PC-3 (cell line): Measurements from ENCODE around the gene WDR45. TPM values are rescaled to one million over a fixed set of nuclear protein-coding genes. Genes with fewer than 3 reads are reported as not detected.

Source experiments
- ATAC-seq: fragments of 200-7000 bp; cut with Tn5 transposase; 2 replicates; pipeline ENCODE4 v1.9.1; 2020; ENCODE audit warnings: mild to moderate bottlenecking, moderate library complexity
- BruUV-seq: library from RNA; stranded (reverse); fragments of 400-500 nt; replicated peaks from 2 replicates; lab custom pipeline; 2021; lab: Mats Ljungman, UMichigan
- CTCF ChIA-PET: fragments of 300-600 bp; sonication (Branson Sonifier 250); formaldehyde crosslinking; loops from one replicate; lab custom pipeline; 2022; ENCODE audit warnings: antibody characterized with exemption; lab: Charles Lee
- POLR2A ChIA-PET: fragments of 300-600 bp; sonication (Branson Sonifier 250); formaldehyde crosslinking; loops from one replicate; lab custom pipeline; 2022; ENCODE audit warnings: antibody characterized with exemption; ENCODE audit not compliant: unreplicated experiment; lab: Charles Lee
- DNase-seq: peaks from one replicate; pipeline ENCODE4 v3.0.0-alpha.2; 2015
- H2AFZ ChIP-seq: fragments of 300-600 bp; sonication (generic); 2 replicates; pipeline ENCODE4 v1.6.0; 2016; ENCODE audit warnings: antibody characterized with exemption, low read length
- H3F3A ChIP-seq: fragments of 300-600 bp; sonication (generic); one replicate; pipeline ENCODE4 v1.6.0; 2017; ENCODE audit warnings: antibody characterized with exemption, low read length, control low read depth, mild to moderate bottlenecking; ENCODE audit not compliant: unreplicated experiment
- H3K27ac ChIP-seq: fragments of 300-600 bp; sonication (generic); 2 replicates; pipeline ENCODE4 v1.5.1; 2016; ENCODE audit warnings: mild to moderate bottlenecking, low read length
- H3K27me3 ChIP-seq: fragments of 300-600 bp; sonication (generic); 2 replicates; pipeline ENCODE4 v1.6.1; 2016; ENCODE audit warnings: low read length, mixed read lengths
- H3K36me3 ChIP-seq: fragments of 300-600 bp; sonication (generic); 2 replicates; pipeline ENCODE4 v1.6.1; 2016; ENCODE audit warnings: low read depth, mixed run types, low read length, mixed read lengths
- H3K4me1 ChIP-seq: fragments of 300-600 bp; sonication (generic); 2 replicates; pipeline ENCODE4 v1.5.1; 2016; ENCODE audit warnings: low read length; ENCODE audit not compliant: insufficient read depth
- H3K4me2 ChIP-seq: fragments of 300-600 bp; sonication (generic); 2 replicates; pipeline ENCODE4 v1.6.0; 2016; ENCODE audit warnings: low read length
- H3K4me3 ChIP-seq: fragments of 300-600 bp; sonication (generic); 2 replicates; pipeline ENCODE4 v1.5.1; 2016; ENCODE audit warnings: mild to moderate bottlenecking, low read length, mixed read lengths
- H3K79me2 ChIP-seq: fragments of 300-600 bp; sonication (generic); 2 replicates; pipeline ENCODE4 v1.6.1; 2017; ENCODE audit warnings: low read length, mixed read lengths
- H3K9ac ChIP-seq: fragments of 300-600 bp; sonication (generic); 2 replicates; pipeline ENCODE4 v1.6.0; 2016; ENCODE audit warnings: mild to moderate bottlenecking, low read length
- H3K9me2 ChIP-seq: fragments of 300-600 bp; sonication (generic); replicated peaks from 2 replicates; pipeline ENCODE4 v1.6.1; 2016; ENCODE audit warnings: mixed run types, low read length, mixed read lengths
- H3K9me3 ChIP-seq: fragments of 300-600 bp; sonication (generic); 2 replicates; pipeline ENCODE4 v1.6.1; 2016; ENCODE audit warnings: low read length, mixed read lengths
- H4K20me1 ChIP-seq: fragments of 300-600 bp; sonication (generic); 2 replicates; pipeline ENCODE4 v1.6.1; 2016; ENCODE audit warnings: low read length, mixed read lengths
- CTCF ChIP-seq: fragments of 300-600 bp; sonication (generic); conservative IDR thresholded peaks from 2 replicates; pipeline ENCODE4 v1.5.1; 2017; ENCODE audit warnings: antibody characterized with exemption, low read depth, mild to moderate bottlenecking, low read length
- EZH2 ChIP-seq: fragments of 300-600 bp; sonication (generic); IDR thresholded peaks from one replicate; pipeline ENCODE4 v1.6.1; 2017; ENCODE audit warnings: antibody characterized with exemption, mild to moderate bottlenecking, low read length; ENCODE audit not compliant: unreplicated experiment
- EZH2phosphoT487 ChIP-seq: fragments of 300-600 bp; sonication (generic); IDR thresholded peaks from 2 replicates; pipeline ENCODE4 v1.6.1; 2018; ENCODE audit warnings: mild to moderate bottlenecking, antibody characterized with exemption, low read length, borderline replicate concordance
- intact Hi-C: fragments of 100-400 bp; cut with micrococcal nuclease; formaldehyde crosslinking; loops from 2 replicates; pipeline ENCODE4 v1.9.0; 2023
- total RNA-seq: library from RNA; depleted of rRNA; stranded (reverse); fragments of >200 nt; gene quantifications from 2 replicates; pipeline ENCODE4 v1.2.3, GENCODE V29; 2014; rRNA removed

WDR45 gene
- total RNA-seq, 1 experiment from 2014 or later: 27.2 TPM

- Histone ChIP-seq H3K4me1 (no peaks in the 10 kb centered on the region), H2AFZ (no peak overlapping the region), H4K20me1 (no peaks in the 10 kb centered on the region), H3K4me2 (no peak overlapping the region), H3K27ac (no peak overlapping the region), H3K9me2 (no peaks in the 10 kb centered on the region), H3K9ac (no peak overlapping the region), H3K27me3 (no peaks in the 10 kb centered on the region), H3K9me3 (no peaks in the 10 kb centered on the region), H3K79me2 (no peaks in the 10 kb centered on the region), H3K36me3 (peaks cover 25% of the 10 kb centered on the region; the same call in 1 of the 2 replicates), H3F3A (no peaks in the 10 kb centered on the region), H3K4me3 (no peak overlapping the region)
- ATAC-seq: no peak
- intact Hi-C loops: no loop called here
- DNase-seq: no peak
- BruUV-seq: no TSS peak
- ChIA-PET POLR2A (no interaction called here), CTCF (no interaction called here)
- no peak for TF ChIP-seq CTCF
Measured at GRCh38 chrX:49030283-49030682, 49.4 kb downstream of the WDR45 start.

DNA sequence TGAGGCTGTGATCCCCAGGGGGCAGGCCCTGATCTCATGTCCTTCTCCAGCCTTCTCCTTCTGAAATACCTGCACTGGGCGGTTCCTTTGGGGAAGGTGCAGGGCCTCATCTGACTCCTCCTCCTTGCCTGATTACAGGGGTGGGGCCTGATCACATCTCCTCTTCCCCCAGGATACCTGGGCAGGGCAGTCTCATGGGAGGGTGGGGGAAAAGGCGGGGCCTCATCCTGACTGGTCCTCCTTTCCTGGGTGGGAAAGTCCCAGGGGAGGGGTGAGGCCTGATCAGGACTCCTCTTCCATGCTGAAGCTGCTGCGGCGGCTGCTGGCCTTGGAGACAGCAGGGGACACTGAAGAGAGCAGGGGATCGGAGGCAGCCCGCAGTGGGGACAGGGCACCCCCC, 49.8 kb downstream of the WDR45 start:
- ChIA-PET POLR2A (no interaction called here), CTCF (no interaction called here)
- intact Hi-C loops: no loop called here
- Histone ChIP-seq H3K27ac (no peak overlapping the region), H3K79me2 (no peaks in the 10 kb centered on the region), H3K4me3 (no peak overlapping the region), H3F3A (no peaks in the 10 kb centered on the region), H3K36me3 (peaks cover 25% of the 10 kb centered on the region; the same call in 1 of the 2 replicates), H3K4me1 (no peaks in the 10 kb centered on the region), H3K9ac (no peak overlapping the region), H3K9me3 (no peaks in the 10 kb centered on the region), H2AFZ (no peak overlapping the region), H4K20me1 (no peaks in the 10 kb centered on the region), H3K9me2 (no peaks in the 10 kb centered on the region), H3K27me3 (no peaks in the 10 kb centered on the region), H3K4me2 (no peak overlapping the region)
- TF ChIP-seq EZH2 (no peak), EZH2phosphoT487 (no peak), CTCF (no peak)
- DNase-seq (peak; percentile 35), ATAC-seq (peak; percentile 43; the same call in 1 of the 2 replicates)
- BruUV-seq: no TSS peak

Other genes with a start within 250 kb of the WDR45 start
- gene PCSK1N, start 244.3 kb downstream of the WDR45 start, total RNA-seq: 135 and 177 TPM in 2 replicates
- 101 and 119 TPM in 2 replicates for gene TIMM17B, start 182.1 kb downstream of the WDR45 start, total RNA-seq
- 189 and 241 TPM in 2 replicates for gene PQBP1, start 182.0 kb downstream of the WDR45 start, total RNA-seq
- gene SLC35A2, start 168.2 kb downstream of the WDR45 start, total RNA-seq: 46.6 and 46.8 TPM in 2 replicates
- 24.1 and 25.6 TPM in 2 replicates for gene PIM2, start 160.9 kb downstream of the WDR45 start, total RNA-seq
- gene OTUD5, start 122.3 kb downstream of the WDR45 start, total RNA-seq: 41.4 and 50.9 TPM in 2 replicates
- 0.51 and 0.86 TPM in 2 replicates for gene KCND1, start 108.0 kb downstream of the WDR45 start, total RNA-seq
- gene GRIPAP1, start 77.6 kb downstream of the WDR45 start, total RNA-seq: 31.1 and 44.3 TPM in 2 replicates
- gene TFE3, start 36.5 kb downstream of the WDR45 start, total RNA-seq: 46.9 and 56.9 TPM in 2 replicates
- 5.3 and 7.1 TPM in 2 replicates for gene CCDC120, start 20.9 kb downstream of the WDR45 start, total RNA-seq
- 0.07 and 0.69 TPM in 2 replicates for gene PRAF2, start 5.9 kb downstream of the WDR45 start, total RNA-seq
- gene GPKOW, start 43.8 kb upstream of the WDR45 start, total RNA-seq: 54.2 TPM in 2 replicates
- gene MAGIX, start 82.9 kb upstream of the WDR45 start, total RNA-seq: 9.3 and 12.5 TPM in 2 replicates
- 165 and 171 TPM in 2 replicates for gene PLP2, start 92.0 kb upstream of the WDR45 start, total RNA-seq
- 16.5 and 29.1 TPM in 2 replicates for gene PRICKLE3, start 106.5 kb upstream of the WDR45 start, total RNA-seq
- gene SYP, start 120.3 kb upstream of the WDR45 start, total RNA-seq: 0.29 and 0.47 TPM in 2 replicates
- gene CACNA1F, start 153.5 kb upstream of the WDR45 start, total RNA-seq: not detected in 2 replicates
- gene CCDC22, start 155.6 kb upstream of the WDR45 start, total RNA-seq: 25.4 and 36.4 TPM in 2 replicates
- gene FOXP3, start 184.8 kb upstream of the WDR45 start, total RNA-seq: not detected in 2 replicates
- 11.8 and 17.8 TPM in 2 replicates for gene PPP1R3F, start 189.9 kb upstream of the WDR45 start, total RNA-seq
- not detected in 2 replicates for gene GAGE10, start 223.8 kb upstream of the WDR45 start, total RNA-seq
- not detected in 2 replicates for gene GAGE12J, start 242.2 kb upstream of the WDR45 start, total RNA-seq